Inflammatory macrophage (primary cell): ENCODE data around the gene KRT10.
"Not testable (repeated sequence)": the region's sequence is repeated elsewhere in the genome, so short reads cannot be mapped to it uniquely, and the experiment has no call there.

Source experiments
- DNase-seq, 2 donors: peaks; one replicate each; pipeline ENCODE4 v3.0.0-alpha.2; 2020 to 2022
- total RNA-seq, 18 experiments: gene quantifications; one replicate each; lab custom pipeline; 2026; ENCODE audit warnings: mixed read lengths in 6 of 18, inconsistent platforms in 2 of 18; lab: John Stamatoyannopoulos, UW

The KRT10 gene
- 1.9 to 6.4 (median 4.9) reads per million in 18 experiments for total RNA-seq

GRCh38 chr17:40822132-40822812 lies at the start of gene KRT10:
Gene KRT10 (minus strand): TSS chr17:40822614. CDS start chr17:40822585, 29 bp downstream.
- DNase-seq = no peak

GRCh38 chr17:40871316-40871715 lies 48.9 kb upstream of the KRT10 start:
- no peak for DNase-seq

- no peak for DNase-seq
Observed at GRCh38 chr17:40870136-40870535, 47.7 kb upstream of the KRT10 start.

DNA sequence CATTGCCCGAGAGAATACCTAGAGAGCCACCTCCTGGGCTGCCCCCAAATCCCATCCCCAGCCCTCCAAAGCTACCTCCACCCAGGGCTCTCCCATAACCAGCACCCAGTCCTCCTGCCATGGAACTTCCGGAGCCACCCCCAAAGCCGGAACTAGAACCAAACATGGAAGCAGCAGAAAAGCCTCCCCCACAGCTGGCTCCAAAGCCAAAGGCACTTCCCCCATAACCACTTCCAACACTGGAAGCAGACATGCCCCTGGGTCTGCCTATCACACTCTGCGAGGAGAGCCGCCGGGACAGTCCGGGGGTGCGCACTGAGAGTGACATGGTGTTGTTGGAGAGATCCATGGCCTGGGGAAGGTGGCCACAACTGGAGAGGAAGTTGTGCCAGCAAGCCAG lies 44.4 kb upstream of the KRT10 start, which contains the start of gene KRT12:
Gene KRT12 (minus strand): TSS at position 386 of the 400 bp plus-strand sequence. CDS start 37 bp downstream, at position 349.
- DNase-seq = no peak

- DNase-seq = no peak
Observed at GRCh38 chr17:40864661-40865390, 42.4 kb upstream of the KRT10 start.

GRCh38 chr17:40862985-40863733 lies 40.7 kb upstream of the KRT10 start:
- DNase-seq = no peak

DNA sequence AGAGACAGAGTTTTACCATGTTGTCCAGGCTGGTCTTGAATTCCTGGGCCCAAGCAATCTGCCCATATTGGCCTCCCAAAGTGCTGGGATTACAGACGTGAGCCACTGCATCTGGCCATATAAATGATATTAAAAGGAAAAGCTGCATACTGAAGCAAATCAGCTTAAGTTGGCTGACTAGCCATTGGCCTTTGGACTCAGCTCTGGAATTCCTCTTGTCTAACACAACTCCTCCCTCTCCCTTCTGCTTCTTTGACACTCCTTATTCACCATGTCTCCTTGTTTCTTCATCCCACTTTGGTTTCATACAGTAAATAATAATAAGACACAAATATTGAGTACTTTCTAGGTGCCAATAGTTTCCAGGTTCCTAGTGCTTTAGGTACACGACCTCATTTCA lies 37.1 kb upstream of the KRT10 start:
- DNase-seq = no peak

- not testable (repeated sequence) for DNase-seq
Observed at GRCh38 chr17:40858667-40859066, 36.3 kb upstream of the KRT10 start.

GRCh38 chr17:40857535-40857934 lies 35.1 kb upstream of the KRT10 start:
- DNase-seq = no peak

- peak; percentile 50 to 70 for DNase-seq
Observed at GRCh38 chr17:40854175-40854814, 31.9 kb upstream of the KRT10 start.

GRCh38 chr17:40852364-40852763 lies 29.9 kb upstream of the KRT10 start:
- DNase-seq = no peak

GRCh38 chr17:40850293-40850972 lies 28.0 kb upstream of the KRT10 start:
- DNase-seq = no peak

- no peak for DNase-seq
Observed at GRCh38 chr17:40849723-40850122, 27.3 kb upstream of the KRT10 start.

DNA sequence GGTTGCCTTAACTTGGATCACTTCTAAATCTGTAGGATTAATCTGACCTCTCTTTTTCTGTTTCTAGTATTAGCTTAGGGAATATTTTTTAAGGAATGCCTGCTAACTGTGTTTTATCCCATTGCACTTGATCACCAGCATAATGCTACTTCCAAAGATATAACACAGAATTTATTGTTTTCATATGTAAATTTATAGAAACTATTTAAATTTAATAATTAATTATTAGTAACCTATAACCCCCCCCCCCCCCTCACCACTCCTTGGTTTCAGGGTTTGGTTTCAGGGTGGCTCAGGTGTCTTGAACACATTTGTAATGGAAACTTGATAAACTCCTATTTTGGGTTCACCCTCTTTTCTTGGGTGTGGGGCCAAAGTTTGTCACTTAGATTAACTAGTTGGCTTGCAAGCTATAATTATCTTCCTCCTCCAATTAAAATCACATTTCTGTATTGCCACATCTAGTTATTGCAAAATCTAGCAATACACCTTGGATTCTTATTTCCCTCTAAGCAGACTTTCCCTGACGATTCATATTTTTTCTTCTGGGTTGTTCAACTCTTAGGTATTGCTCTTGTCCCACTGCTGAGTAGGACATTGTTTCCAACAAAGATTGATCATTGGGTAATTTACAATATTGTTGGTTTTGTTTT lies 26.3 kb upstream of the KRT10 start:
- DNase-seq = no peak

GRCh38 chr17:40846515-40847144 lies 24.2 kb upstream of the KRT10 start:
- no peak for DNase-seq

- no peak for DNase-seq
Observed at GRCh38 chr17:40844671-40845107, 22.3 kb upstream of the KRT10 start.

- DNase-seq = no peak
Observed at GRCh38 chr17:40843242-40843641, 20.8 kb upstream of the KRT10 start.

DNA sequence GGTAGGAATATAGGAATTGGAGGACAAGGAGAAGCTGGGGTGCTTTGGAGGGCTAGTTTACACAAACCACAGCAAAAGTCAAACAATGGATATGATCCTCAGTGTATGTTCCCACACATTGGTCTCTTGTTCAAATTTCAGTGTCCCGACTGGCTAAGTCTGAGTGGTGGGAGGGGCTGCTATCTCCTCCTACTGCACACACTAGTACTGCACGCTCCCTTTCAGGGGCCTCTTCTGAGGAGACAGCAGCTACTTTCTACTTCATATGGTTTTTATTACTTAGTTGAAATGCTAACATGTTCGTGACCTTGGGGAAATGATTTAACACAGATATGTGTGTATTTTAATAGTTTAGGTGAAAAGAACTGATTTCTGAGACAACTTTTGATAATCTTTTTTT lies 18.8 kb upstream of the KRT10 start:
- no peak for DNase-seq

GRCh38 chr17:40839194-40839593 lies 16.8 kb upstream of the KRT10 start:
- DNase-seq = no peak

DNA sequence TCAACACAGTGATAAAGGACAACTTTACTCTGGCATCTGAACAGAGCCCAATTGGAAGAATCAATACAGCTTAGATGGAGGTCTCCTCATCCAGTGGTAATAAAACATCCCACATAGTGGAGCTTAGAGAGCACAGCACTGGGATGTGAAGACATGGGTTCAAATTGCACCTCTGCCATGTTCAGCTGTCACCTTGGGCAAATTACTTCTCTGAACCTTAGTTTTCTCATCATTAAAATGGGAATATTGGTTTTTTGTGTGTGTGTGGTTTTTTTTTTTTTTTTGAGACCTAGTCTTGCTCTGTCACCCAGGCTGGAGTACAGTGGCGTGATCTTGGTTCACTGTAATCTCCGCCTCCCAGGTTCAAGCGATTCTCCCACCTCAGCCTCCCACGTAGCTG lies 13.6 kb upstream of the KRT10 start:
- DNase-seq = no peak

DNA sequence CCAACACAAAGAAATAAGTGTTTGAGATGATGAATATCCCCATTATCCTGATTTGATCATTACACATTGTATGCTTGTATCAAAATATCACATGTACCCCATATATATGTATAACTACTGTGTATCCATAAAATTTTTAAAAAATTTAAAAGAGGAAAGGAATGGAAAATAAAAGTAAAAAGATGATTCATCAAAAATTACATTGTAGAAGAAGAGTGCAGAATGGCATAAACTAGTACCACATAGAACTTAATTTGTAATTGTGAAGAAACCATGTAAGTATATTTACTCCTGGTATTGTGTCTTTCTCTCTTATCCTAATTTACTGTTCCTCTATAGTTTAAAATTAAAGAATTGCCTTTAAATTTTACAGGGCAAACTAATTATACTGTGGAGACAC lies 11.5 kb upstream of the KRT10 start:
- DNase-seq = no peak
